ENCODE data around the gene MYEOV. TPM values are rescaled to one million over a fixed set of nuclear protein-coding genes. Genes with fewer than 3 reads are reported as not detected.

Gene MYEOV
- total RNA-seq, 3 donors from 2014 or later (not counting 1 experiment from before 2014, with no cell fraction given) = 1.1 to 1.2 TPM; not detected in 1

GRCh38 chr11:69305885-69306540 lies 12.1 kb downstream of the MYEOV start:
- H3K4me1 Mint-ChIP-seq = peaks cover 15 to 30% of the 10 kb centered on the region in 2 donors
- no peak overlapping the region for H3K27ac Mint-ChIP-seq
- WGBS (ENCODE audit: insufficient coverage) = 91% methylated on average over 11 of the region's 11 CpGs
- H3K27me3 Mint-ChIP-seq (ENCODE audit: low read depth in 2 of 2) = peaks cover 3 to 17% of the 10 kb centered on the region in 2 donors
- no peaks in the 10 kb centered on the region for H3K36me3 Mint-ChIP-seq
- ATAC-seq (no peak), DNase-seq (no peak)
- H3K4me1 ChIP-seq (ENCODE audit: control insufficient read depth, insufficient read depth, low read length) = peaks cover 4% of the 10 kb centered on the region
- no peaks in the 10 kb centered on the region for H3K27me3 ChIP-seq (ENCODE audit: control insufficient read depth, insufficient read depth, low read length)
- intact Hi-C loops (cut with micrococcal nuclease) = no loop called here
- no peaks in the 10 kb centered on the region for H3K36me3 ChIP-seq (ENCODE audit: control insufficient read depth, insufficient read depth, low read length)
- no peak overlapping the region for H3K4me3 ChIP-seq (ENCODE audit: low read length)
- H3K9me3 Mint-ChIP-seq = no peaks in the 10 kb centered on the region
- no peak overlapping the region for H3K4me3 Mint-ChIP-seq
- H3K9me3 ChIP-seq (ENCODE audit: control insufficient read depth, insufficient read depth, low read length) = no peaks in the 10 kb centered on the region
- TF ChIP-seq CTCF (IDR thresholded peaks at IDR 0.05) = no peak
- H3K27ac ChIP-seq (ENCODE audit: low read length) = no peak overlapping the region

GRCh38 chr11:69306821-69307220 lies 12.9 kb downstream of the MYEOV start:
- no peak for TF ChIP-seq CTCF (IDR thresholded peaks at IDR 0.05)
- no peaks in the 10 kb centered on the region for H3K36me3 Mint-ChIP-seq
- intact Hi-C loops (cut with micrococcal nuclease) = no loop called here
- ATAC-seq (no peak), DNase-seq (no peak)
- H3K4me3 Mint-ChIP-seq = no peak overlapping the region
- Histone ChIP-seq H3K9me3 (ENCODE audit: control insufficient read depth, insufficient read depth, low read length) (no peaks in the 10 kb centered on the region), H3K4me1 (ENCODE audit: control insufficient read depth, insufficient read depth, low read length) (peaks cover 12% of the 10 kb centered on the region), H3K4me3 (ENCODE audit: low read length) (no peak overlapping the region), H3K27me3 (ENCODE audit: control insufficient read depth, insufficient read depth, low read length) (no peaks in the 10 kb centered on the region), H3K27ac (ENCODE audit: low read length) (no peak overlapping the region), H3K36me3 (ENCODE audit: control insufficient read depth, insufficient read depth, low read length) (no peaks in the 10 kb centered on the region)
- peaks cover 3 to 17% of the 10 kb centered on the region in 2 donors for H3K27me3 Mint-ChIP-seq (ENCODE audit: low read depth in 2 of 2)
- H3K27ac Mint-ChIP-seq = no peak overlapping the region
- 88% methylated on average over 5 of the region's 5 CpGs for WGBS (ENCODE audit: insufficient coverage)
- peaks cover 22 to 30% of the 10 kb centered on the region in 2 donors for H3K4me1 Mint-ChIP-seq
- no peaks in the 10 kb centered on the region for H3K9me3 Mint-ChIP-seq

- H3K9me3 ChIP-seq (ENCODE audit: control insufficient read depth, insufficient read depth, low read length) = no peaks in the 10 kb centered on the region
- peaks cover 18% of the 10 kb centered on the region for H3K4me1 ChIP-seq (ENCODE audit: control insufficient read depth, insufficient read depth, low read length)
- Mint-ChIP-seq H3K9me3 (no peaks in the 10 kb centered on the region), H3K36me3 (no peaks in the 10 kb centered on the region), H3K27ac (no peak overlapping the region), H3K27me3 (ENCODE audit: low read depth in 2 of 2) (peaks cover 3 to 22% of the 10 kb centered on the region in 2 donors), H3K4me1 (peaks cover 28 to 35% of the 10 kb centered on the region in 2 donors), H3K4me3 (no peak overlapping the region)
- ATAC-seq (no peak), DNase-seq (no peak)
- no peaks in the 10 kb centered on the region for H3K36me3 ChIP-seq (ENCODE audit: control insufficient read depth, insufficient read depth, low read length)
- H3K4me3 ChIP-seq (ENCODE audit: low read length) = no peak overlapping the region
- WGBS (ENCODE audit: insufficient coverage) = 92% methylated on average over 6 of the region's 6 CpGs
- no peak overlapping the region for H3K27ac ChIP-seq (ENCODE audit: low read length)
- no peak for TF ChIP-seq CTCF (IDR thresholded peaks at IDR 0.05)
- no peaks in the 10 kb centered on the region for H3K27me3 ChIP-seq (ENCODE audit: control insufficient read depth, insufficient read depth, low read length)
- intact Hi-C loops (cut with micrococcal nuclease) = no loop called here
Observed at GRCh38 chr11:69307421-69307820, 13.5 kb downstream of the MYEOV start.

Measured in natural killer cell (primary cell).